ENCODE measurements around the gene MYO1E.

MYO1E gene

GRCh38 chr15:59259137-59259943, 113.3 kb downstream of the MYO1E start:
- DNase-seq: no peak
- no peaks in the 10 kb centered on the region for H3K4me1 ChIP-seq (ENCODE audit: control extremely low read depth in 1 of 4, control insufficient read depth in 4 of 4, insufficient read depth in 4 of 4, low read length in 3 of 4)
- H3K27me3 ChIP-seq (replicated peaks in 2 of 5; ENCODE audit: control insufficient read depth in 4 of 5, insufficient read depth in 5 of 5, low read length in 4 of 5): no peaks in the 10 kb centered on the region
- POLR2A ChIA-PET: no interaction called here
- H3K9me3 ChIP-seq (ENCODE audit: control extremely low read depth in 1 of 5, control insufficient read depth in 4 of 5, insufficient read depth in 2 of 5, low read depth in 1 of 5, low read length in 4 of 5): no peaks in the 10 kb centered on the region
- H3K36me3 ChIP-seq (ENCODE audit: control insufficient read depth in 4 of 4, insufficient read depth in 4 of 4, low read length in 3 of 4): peaks cover 0 to 2% (median 0%) of the 10 kb centered on the region in 4 experiments
- no peak overlapping the region for H3K4me3 ChIP-seq (ENCODE audit: control insufficient read depth in 1 of 7, extremely low read depth in 1 of 7, insufficient read depth in 4 of 7, low read depth in 2 of 7, low read length in 6 of 7)
- CTCF ChIA-PET: interaction anchor here (1.0 kb wide), 1 partner anchor 13 kb away, joined by 3 read pairs; no protein-coding TSS in a partner anchor
- no peak overlapping the region for H3K27ac ChIP-seq (ENCODE audit: insufficient read depth in 1 of 2, low read depth in 1 of 2, low read length in 2 of 2, poor library complexity in 1 of 2, severe bottlenecking in 2 of 2)
- 100% methylated on average over 4 of the region's 5 CpGs for WGBS (ENCODE audit: insufficient coverage)

GRCh38 chr15:59258317-59258716, 114.4 kb downstream of the MYO1E start:
- Histone ChIP-seq H3K36me3 (ENCODE audit: control insufficient read depth in 4 of 4, insufficient read depth in 4 of 4, low read length in 3 of 4) (peaks cover 0 to 2% (median 0%) of the 10 kb centered on the region in 4 experiments), H3K27me3 (replicated peaks in 2 of 5; ENCODE audit: control insufficient read depth in 4 of 5, insufficient read depth in 5 of 5, low read length in 4 of 5) (no peaks in the 10 kb centered on the region)
- POLR2A ChIA-PET: no interaction called here

GRCh38 chr15:59257140-59257539, 115.5 kb downstream of the MYO1E start:
- Histone ChIP-seq H3K4me3 (ENCODE audit: control insufficient read depth in 1 of 7, extremely low read depth in 1 of 7, insufficient read depth in 4 of 7, low read depth in 2 of 7, low read length in 6 of 7) (no peak overlapping the region), H3K27ac (ENCODE audit: insufficient read depth in 1 of 2, low read depth in 1 of 2, low read length in 2 of 2, poor library complexity in 1 of 2, severe bottlenecking in 2 of 2) (no peak overlapping the region), H3K36me3 (ENCODE audit: control insufficient read depth in 4 of 4, insufficient read depth in 4 of 4, low read length in 3 of 4) (peaks cover 0 to 2% (median 0%) of the 10 kb centered on the region in 4 experiments), H3K27me3 (replicated peaks in 2 of 5; ENCODE audit: control insufficient read depth in 4 of 5, insufficient read depth in 5 of 5, low read length in 4 of 5) (no peaks in the 10 kb centered on the region), H3K4me1 (ENCODE audit: control extremely low read depth in 1 of 4, control insufficient read depth in 4 of 4, insufficient read depth in 4 of 4, low read length in 3 of 4) (no peaks in the 10 kb centered on the region), H3K9me3 (ENCODE audit: control extremely low read depth in 1 of 5, control insufficient read depth in 4 of 5, insufficient read depth in 2 of 5, low read depth in 1 of 5, low read length in 4 of 5) (no peaks in the 10 kb centered on the region)
- POLR2A ChIA-PET: no interaction called here
- CTCF ChIA-PET: interaction anchor here (1.4 to 3.0 kb wide), 2 partner anchors 10 to 16 kb away, joined by 5 to 17 read pairs; no protein-coding TSS in a partner anchor
- no peak for DNase-seq
- WGBS (ENCODE audit: insufficient coverage): no CpG with 5 or more reads among the region's 4 CpGs

More at GRCh38 chr15:59258317-59258716, 114.4 kb downstream of the MYO1E start:
- Histone ChIP-seq H3K4me3 (ENCODE audit: control insufficient read depth in 1 of 7, extremely low read depth in 1 of 7, insufficient read depth in 4 of 7, low read depth in 2 of 7, low read length in 6 of 7) (no peak overlapping the region), H3K27ac (ENCODE audit: insufficient read depth in 1 of 2, low read depth in 1 of 2, low read length in 2 of 2, poor library complexity in 1 of 2, severe bottlenecking in 2 of 2) (no peak overlapping the region), H3K9me3 (ENCODE audit: control extremely low read depth in 1 of 5, control insufficient read depth in 4 of 5, insufficient read depth in 2 of 5, low read depth in 1 of 5, low read length in 4 of 5) (no peaks in the 10 kb centered on the region), H3K4me1 (ENCODE audit: control extremely low read depth in 1 of 4, control insufficient read depth in 4 of 4, insufficient read depth in 4 of 4, low read length in 3 of 4) (no peaks in the 10 kb centered on the region)
- WGBS (ENCODE audit: insufficient coverage): 45% methylated on average over 2 of the region's 4 CpGs
- CTCF ChIA-PET: interaction anchor here (1.0 kb wide), 1 partner anchor 12 kb away, joined by 3 read pairs; no protein-coding TSS in a partner anchor
- no peak for DNase-seq

- no peaks in the 10 kb centered on the region for H3K27me3 ChIP-seq (replicated peaks in 2 of 5; ENCODE audit: control insufficient read depth in 4 of 5, insufficient read depth in 5 of 5, low read length in 4 of 5)
- no peak overlapping the region for H3K27ac ChIP-seq (ENCODE audit: insufficient read depth in 1 of 2, low read depth in 1 of 2, low read length in 2 of 2, poor library complexity in 1 of 2, severe bottlenecking in 2 of 2)
- no peak overlapping the region for H3K4me3 ChIP-seq (ENCODE audit: control insufficient read depth in 1 of 7, extremely low read depth in 1 of 7, insufficient read depth in 4 of 7, low read depth in 2 of 7, low read length in 6 of 7)
- WGBS (ENCODE audit: insufficient coverage): 80% methylated on average over 5 of the region's 8 CpGs
- DNase-seq: no peak
- H3K36me3 ChIP-seq (ENCODE audit: control insufficient read depth in 4 of 4, insufficient read depth in 4 of 4, low read length in 3 of 4): peaks cover 0 to 2% (median 0%) of the 10 kb centered on the region in 4 experiments
- POLR2A ChIA-PET: no interaction called here
- H3K9me3 ChIP-seq (ENCODE audit: control extremely low read depth in 1 of 5, control insufficient read depth in 4 of 5, insufficient read depth in 2 of 5, low read depth in 1 of 5, low read length in 4 of 5): no peaks in the 10 kb centered on the region
- no peaks in the 10 kb centered on the region for H3K4me1 ChIP-seq (ENCODE audit: control extremely low read depth in 1 of 4, control insufficient read depth in 4 of 4, insufficient read depth in 4 of 4, low read length in 3 of 4)
- CTCF ChIA-PET: interaction anchor here (1.4 to 3.0 kb wide), 2 partner anchors 10 to 17 kb away, joined by 5 to 17 read pairs; no protein-coding TSS in a partner anchor
These were observed 116.2 kb downstream of the MYO1E start for GRCh38 chr15:59256482-59256881.

GRCh38 chr15:59255680-59256336, 116.9 kb downstream of the MYO1E start:
- CTCF ChIA-PET: interaction anchor here (3.0 kb wide), 1 partner anchor 9 kb away, joined by 17 read pairs; no protein-coding TSS in a partner anchor

GRCh38 chr15:59252137-59252536, 120.5 kb downstream of the MYO1E start:
- 100% methylated on average over 5 of the region's 5 CpGs for WGBS (ENCODE audit: insufficient coverage)
- Histone ChIP-seq H3K36me3 (ENCODE audit: control insufficient read depth in 4 of 4, insufficient read depth in 4 of 4, low read length in 3 of 4) (peaks cover 0 to 2% (median 0%) of the 10 kb centered on the region in 4 experiments), H3K4me3 (ENCODE audit: control insufficient read depth in 1 of 7, extremely low read depth in 1 of 7, insufficient read depth in 4 of 7, low read depth in 2 of 7, low read length in 6 of 7) (no peak overlapping the region), H3K27ac (ENCODE audit: insufficient read depth in 1 of 2, low read depth in 1 of 2, low read length in 2 of 2, poor library complexity in 1 of 2, severe bottlenecking in 2 of 2) (no peak overlapping the region), H3K4me1 (ENCODE audit: control extremely low read depth in 1 of 4, control insufficient read depth in 4 of 4, insufficient read depth in 4 of 4, low read length in 3 of 4) (peaks cover 0 to 4% (median 0%) of the 10 kb centered on the region in 4 experiments), H3K9me3 (ENCODE audit: control extremely low read depth in 1 of 5, control insufficient read depth in 4 of 5, insufficient read depth in 2 of 5, low read depth in 1 of 5, low read length in 4 of 5) (no peaks in the 10 kb centered on the region), H3K27me3 (replicated peaks in 2 of 5; ENCODE audit: control insufficient read depth in 4 of 5, insufficient read depth in 5 of 5, low read length in 4 of 5) (no peaks in the 10 kb centered on the region)
- CTCF ChIA-PET: no interaction called here
- POLR2A ChIA-PET: no interaction called here
- DNase-seq: no peak

More at GRCh38 chr15:59255680-59256336, 116.9 kb downstream of the MYO1E start:
- 94% methylated on average over 2 of the region's 7 CpGs for whole genome bisulfite sequencing (ENCODE audit: insufficient coverage)
- Histone ChIP-seq H3K27ac (ENCODE audit: insufficient read depth in 1 of 2, low read depth in 1 of 2, low read length in 2 of 2, poor library complexity in 1 of 2, severe bottlenecking in 2 of 2) (no peak overlapping the region), H3K4me1 (ENCODE audit: control extremely low read depth in 1 of 4, control insufficient read depth in 4 of 4, insufficient read depth in 4 of 4, low read length in 3 of 4) (no peaks in the 10 kb centered on the region), H3K36me3 (ENCODE audit: control insufficient read depth in 4 of 4, insufficient read depth in 4 of 4, low read length in 3 of 4) (peaks cover 0 to 2% (median 0%) of the 10 kb centered on the region in 4 experiments), H3K27me3 (replicated peaks in 2 of 5; ENCODE audit: control insufficient read depth in 4 of 5, insufficient read depth in 5 of 5, low read length in 4 of 5) (no peaks in the 10 kb centered on the region), H3K4me3 (ENCODE audit: control insufficient read depth in 1 of 7, extremely low read depth in 1 of 7, insufficient read depth in 4 of 7, low read depth in 2 of 7, low read length in 6 of 7) (no peak overlapping the region), H3K9me3 (ENCODE audit: control extremely low read depth in 1 of 5, control insufficient read depth in 4 of 5, insufficient read depth in 2 of 5, low read depth in 1 of 5, low read length in 4 of 5) (no peaks in the 10 kb centered on the region)
- POLR2A ChIA-PET: no interaction called here
- no peak for DNase-seq
